Astrocyte (in vitro differentiated cells and primary cell): ENCODE data around the gene ENOX1.

ENCODE experiments used
- CTCF ChIP-seq: IDR thresholded peaks from 2 replicates; pipeline ENCODE4 v1.5.1; 2011; ENCODE audit warnings: low read depth, mild to moderate bottlenecking, inconsistent platforms, low read length, moderate library complexity; ENCODE audit not compliant: insufficient read depth
- EZH2 ChIP-seq: IDR thresholded peaks from 2 replicates; pipeline ENCODE4 v1.6.1; 2012; ENCODE audit warnings: mild to moderate bottlenecking, low read length, inconsistent platforms; ENCODE audit not compliant: insufficient read depth

- no peak for TF ChIP-seq CTCF
- no peak for TF ChIP-seq EZH2
These were observed 385.4 kb downstream of the ENOX1 start for GRCh38 chr13:43401361-43401760.
